Embryonic facial prominence (tissue), 1 donor: ENCODE results near the gene CLEC4M.

ENCODE experiments used
- DNase-seq: peaks from one replicate; pipeline ENCODE4 v3.0.0-alpha.2; 2016; ENCODE audit errors: extremely low spot score

CLEC4M gene

GRCh38 chr19:7762719-7763293, at the start of gene CLEC4M:
CLEC4M (plus strand) TSS chr19:7763243; CDS start chr19:7763267, 24 bp downstream.
- DNase-seq, result no peak

GRCh38 chr19:7715671-7716070, 47.4 kb upstream of the CLEC4M start:
- no peak for DNase-seq

GRCh38 chr19:7716762-7717161, 46.3 kb upstream of the CLEC4M start:
- DNase-seq, result no peak

- DNase-seq, result no peak
These were observed 44.4 kb upstream of the CLEC4M start for GRCh38 chr19:7718668-7719067.

GRCh38 chr19:7720351-7720750, 42.7 kb upstream of the CLEC4M start:
- no peak for DNase-seq

GRCh38 chr19:7722231-7722651, 40.8 kb upstream of the CLEC4M start:
- DNase-seq, result no peak

GRCh38 chr19:7725791-7726190, 37.3 kb upstream of the CLEC4M start:
- DNase-seq, result no peak

- DNase-seq, result no peak
These were observed 33.8 kb upstream of the CLEC4M start for GRCh38 chr19:7729211-7729610.

GRCh38 chr19:7729831-7730285, 33.2 kb upstream of the CLEC4M start:
- no peak for DNase-seq

GRCh38 chr19:7730286-7731217, 32.5 kb upstream of the CLEC4M start:
- DNase-seq, result no peak

GRCh38 chr19:7731218-7731595, 31.8 kb upstream of the CLEC4M start:
- no peak for DNase-seq

- DNase-seq, result no peak
These were observed 31.4 kb upstream of the CLEC4M start for GRCh38 chr19:7731615-7732014.

- DNase-seq, result no peak
These were observed 31.0 kb upstream of the CLEC4M start, which contains the start of gene CLEC4G for GRCh38 chr19:7732045-7732444. CLEC4G (minus strand) TSS chr19:7732110; CDS start chr19:7732102, 8 bp downstream.

GRCh38 chr19:7733376-7733775, 29.7 kb upstream of the CLEC4M start:
- no peak for DNase-seq

GRCh38 chr19:7734220-7735203, 28.5 kb upstream of the CLEC4M start:
- DNase-seq, result no peak

- DNase-seq, result no peak
These were observed 26.9 kb upstream of the CLEC4M start for GRCh38 chr19:7736148-7736547.

- DNase-seq, result no peak
These were observed 25.8 kb upstream of the CLEC4M start for GRCh38 chr19:7737215-7737614.

- DNase-seq, result no peak
These were observed 25.0 kb upstream of the CLEC4M start for GRCh38 chr19:7738023-7738422.

- DNase-seq, result no peak
These were observed 23.8 kb upstream of the CLEC4M start for GRCh38 chr19:7739211-7739755.

- no peak for DNase-seq
These were observed 23.0 kb upstream of the CLEC4M start for GRCh38 chr19:7739801-7740681.

GRCh38 chr19:7740682-7741054, 22.4 kb upstream of the CLEC4M start:
- no peak for DNase-seq
